ENCODE data around the gene IFIT2. TPM values are rescaled to one million over a fixed set of nuclear protein-coding genes. Genes with fewer than 3 reads are reported as not detected.
"Not testable (repeated sequence)": the region's sequence is repeated elsewhere in the genome, so short reads cannot be mapped to it uniquely, and the experiment has no call there.

Gene IFIT2
- total RNA-seq, 6 donors from 2014 or later = 7.8 to 49.0 (median 12.0) TPM

DNA sequence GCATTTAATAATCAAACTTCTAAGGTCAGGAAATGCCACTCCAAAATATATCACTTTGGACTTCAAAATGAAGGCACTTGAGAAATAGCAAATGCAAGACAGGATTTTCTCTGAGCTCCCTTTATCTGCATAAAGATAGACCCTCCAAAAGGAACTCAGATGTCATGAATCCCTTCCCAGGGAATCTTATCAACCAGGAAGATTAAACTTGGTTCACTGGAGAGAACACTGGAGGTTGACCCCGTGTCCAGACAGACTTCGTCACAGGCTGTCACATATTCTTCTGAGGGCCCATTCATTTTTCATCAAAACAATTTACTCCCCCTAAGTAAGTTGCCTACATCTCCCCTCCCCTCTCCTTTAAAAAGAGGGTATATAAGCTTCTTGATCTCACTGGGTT is 47.1 kb downstream of the IFIT2 start:
- Histone ChIP-seq H3K9me3 (no peaks in the 10 kb centered on the region), H3K4me3 (no peak overlapping the region), H3K27me3 (no peaks in the 10 kb centered on the region), H3K4me1 (peaks cover 38 to 59% (median 51%) of the 10 kb centered on the region in 4 donors), H3K36me3 (no peaks in the 10 kb centered on the region), H3K27ac (peak overlapping the region in 1 of 4 donors; percentile 68)
- DNase-seq (no peak), ATAC-seq (ENCODE audit: low FRiP score in 2 of 2) (no peak)
- 75 to 82% methylated on average over 2 of the region's 2 CpGs for WGBS, 2 donors
- TF ChIP-seq POLR2A (IDR thresholded peaks at IDR 0.05) (no peak), POLR2AphosphoS5 (IDR thresholded peaks at IDR 0.05) (no peak), EP300 (IDR thresholded peaks at IDR 0.05) (no peak)
- TF ChIP-seq, protein P1, sequence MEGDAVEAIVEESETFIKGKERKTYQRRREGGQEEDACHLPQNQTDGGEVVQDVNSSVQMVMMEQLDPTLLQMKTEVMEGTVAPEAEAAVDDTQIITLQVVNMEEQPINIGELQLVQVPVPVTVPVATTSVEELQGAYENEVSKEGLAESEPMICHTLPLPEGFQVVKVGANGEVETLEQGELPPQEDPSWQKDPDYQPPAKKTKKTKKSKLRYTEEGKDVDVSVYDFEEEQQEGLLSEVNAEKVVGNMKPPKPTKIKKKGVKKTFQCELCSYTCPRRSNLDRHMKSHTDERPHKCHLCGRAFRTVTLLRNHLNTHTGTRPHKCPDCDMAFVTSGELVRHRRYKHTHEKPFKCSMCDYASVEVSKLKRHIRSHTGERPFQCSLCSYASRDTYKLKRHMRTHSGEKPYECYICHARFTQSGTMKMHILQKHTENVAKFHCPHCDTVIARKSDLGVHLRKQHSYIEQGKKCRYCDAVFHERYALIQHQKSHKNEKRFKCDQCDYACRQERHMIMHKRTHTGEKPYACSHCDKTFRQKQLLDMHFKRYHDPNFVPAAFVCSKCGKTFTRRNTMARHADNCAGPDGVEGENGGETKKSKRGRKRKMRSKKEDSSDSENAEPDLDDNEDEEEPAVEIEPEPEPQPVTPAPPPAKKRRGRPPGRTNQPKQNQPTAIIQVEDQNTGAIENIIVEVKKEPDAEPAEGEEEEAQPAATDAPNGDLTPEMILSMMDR (IDR thresholded peaks at IDR 0.05) = no peak

DNA sequence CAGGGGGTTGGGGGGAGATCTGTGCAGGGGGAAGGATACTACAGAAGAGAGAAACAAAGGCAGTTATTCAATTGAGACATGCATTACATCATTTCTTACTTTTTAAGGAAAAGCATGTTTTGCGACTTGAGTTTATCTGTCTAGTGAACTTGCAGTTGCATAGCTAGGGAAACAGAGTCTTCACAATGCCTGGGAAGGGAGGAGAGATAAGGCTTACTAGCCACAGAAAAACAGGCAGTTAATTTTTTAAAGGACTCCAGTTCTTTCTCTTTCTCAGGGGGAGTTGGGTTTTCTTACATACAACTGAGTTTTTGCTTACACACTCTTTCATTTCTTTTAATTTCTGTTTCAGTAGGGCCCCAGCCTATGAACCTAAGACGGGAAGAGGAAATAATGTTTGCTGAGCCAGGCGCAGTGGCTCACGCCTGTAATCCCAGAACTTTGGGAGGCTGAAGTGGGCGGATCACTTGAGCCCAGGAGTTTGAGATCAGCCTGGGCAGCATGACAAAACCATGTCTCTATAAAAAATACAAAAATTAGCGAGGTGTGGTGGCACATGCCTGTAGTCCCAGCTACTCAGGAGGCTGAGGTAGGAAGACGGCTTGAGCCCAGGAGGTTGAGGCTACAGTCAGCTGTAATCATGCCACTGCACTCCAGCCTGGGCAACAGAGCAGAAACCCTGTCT is 48.9 kb downstream of the IFIT2 start:
- ATAC-seq (ENCODE audit: low FRiP score in 2 of 2) (peak; percentile 69 to 75), DNase-seq (peak in 1 of 2 donors; percentile 78)
- H3K36me3 ChIP-seq, H3K4me3 ChIP-seq, H3K27me3 ChIP-seq, H3K9me3 ChIP-seq: not testable (repeated sequence)
- Histone ChIP-seq H3K4me1 (peaks cover 38 to 57% (median 50%) of the 10 kb centered on the region in 4 donors), H3K27ac (peak overlapping the region; percentile 78 to 90 (median 82))
- TF ChIP-seq POLR2AphosphoS5 (IDR thresholded peaks at IDR 0.05) (peak in 1 of 2 donors; percentile 14), POLR2A (IDR thresholded peaks at IDR 0.05) (peak in 1 of 4 donors; percentile 44)
- WGBS, 2 donors = 13 to 18% methylated on average over 7 of the region's 7 CpGs

DNA sequence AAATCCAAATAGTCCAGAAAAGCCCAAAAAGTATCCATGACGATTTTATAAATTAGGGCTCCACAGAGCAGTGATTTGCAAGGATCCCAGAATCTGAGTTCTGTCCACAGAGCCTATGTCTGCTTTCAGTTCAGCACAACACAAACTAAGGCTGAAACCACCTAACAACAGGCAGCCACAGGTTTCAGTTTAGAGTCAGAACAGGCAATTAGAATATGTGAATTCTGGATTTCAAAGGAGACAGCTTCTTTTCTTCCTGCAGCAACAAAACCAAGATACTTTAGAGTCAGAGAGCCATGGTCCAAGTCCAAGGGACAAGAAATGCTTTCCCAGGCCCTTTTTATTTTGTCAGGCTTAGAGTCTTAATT is 49.5 kb downstream of the IFIT2 start:
- ATAC-seq (ENCODE audit: low FRiP score in 2 of 2) = peak in 1 of 2 donors; percentile 28
- no peak overlapping the region for H3K4me3 ChIP-seq
- TF ChIP-seq POLR2AphosphoS5 (IDR thresholded peaks at IDR 0.05) (no peak), POLR2A (IDR thresholded peaks at IDR 0.05) (no peak), EP300 (IDR thresholded peaks at IDR 0.05) (no peak)
- TF ChIP-seq, protein P1 (IDR thresholded peaks at IDR 0.05) = no peak
- H3K27ac ChIP-seq = peak overlapping the region; percentile 78 to 90 (median 82)
- no peaks in the 10 kb centered on the region for H3K9me3 ChIP-seq
- H3K4me1 ChIP-seq = peaks cover 38 to 50% (median 46%) of the 10 kb centered on the region in 4 donors
- no peak for DNase-seq
- no peaks in the 10 kb centered on the region for H3K27me3 ChIP-seq
- no peaks in the 10 kb centered on the region for H3K36me3 ChIP-seq
- 52 to 56% methylated on average over 1 of the region's 1 CpG for WGBS, 2 donors

DNA sequence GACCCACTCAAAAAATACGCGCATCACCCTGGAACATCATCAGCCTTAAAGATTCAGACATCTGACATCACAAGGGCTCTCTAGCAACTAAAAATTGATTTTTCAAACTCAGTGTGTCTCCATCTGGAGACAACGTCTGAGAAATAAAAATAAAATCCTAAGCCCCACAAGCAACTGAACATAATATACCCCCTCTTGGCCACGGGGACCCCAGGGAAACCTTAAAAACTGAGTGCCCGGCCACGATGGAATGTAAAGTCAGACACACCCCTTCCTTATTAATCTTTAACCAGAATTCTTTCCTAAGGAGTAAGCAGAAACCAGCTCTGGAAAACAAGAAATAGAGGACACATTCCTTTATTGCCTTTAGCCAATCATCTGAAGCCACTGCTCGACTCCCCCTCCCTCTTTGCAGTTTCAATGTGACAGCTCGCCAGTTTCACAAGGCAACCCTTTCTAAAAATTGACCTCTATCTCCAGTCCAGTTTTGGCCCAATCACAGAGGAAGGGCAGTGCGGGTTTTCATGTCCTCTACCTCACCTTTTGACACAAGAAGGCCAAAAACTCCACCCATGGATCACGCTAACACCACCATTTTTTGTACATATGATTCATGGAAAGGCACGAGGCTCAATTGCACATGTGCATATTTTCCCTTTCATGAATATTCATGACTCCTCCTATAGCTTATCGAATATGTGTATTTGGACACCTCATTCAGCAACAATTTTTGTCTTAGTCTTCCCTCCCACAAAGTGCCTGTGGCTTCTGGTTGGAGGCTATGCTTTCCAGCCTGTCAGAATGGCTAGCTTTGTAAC is 50.1 kb downstream of the IFIT2 start:
- TF ChIP-seq, protein P1 (IDR thresholded peaks at IDR 0.05) = no peak
- TF ChIP-seq POLR2A (IDR thresholded peaks at IDR 0.05) (peak in 1 of 4 donors; percentile 38), POLR2AphosphoS5 (IDR thresholded peaks at IDR 0.05) (peak; percentile 44 to 51), EP300 (IDR thresholded peaks at IDR 0.05) (peak in 1 of 4 donors; percentile 18)
- H3K36me3 ChIP-seq = no peaks in the 10 kb centered on the region
- peak overlapping the region; percentile 78 to 90 (median 82) for H3K27ac ChIP-seq
- peaks cover 33 to 45% (median 41%) of the 10 kb centered on the region in 4 donors for H3K4me1 ChIP-seq
- ATAC-seq (ENCODE audit: low FRiP score in 2 of 2) (peak; percentile 69 to 87), DNase-seq (peak in 1 of 2 donors; percentile 63)
- H3K4me3 ChIP-seq = no peak overlapping the region
- no peaks in the 10 kb centered on the region for H3K27me3 ChIP-seq
- H3K9me3 ChIP-seq = no peaks in the 10 kb centered on the region
- WGBS, 2 donors = 46 to 55% methylated on average over 12 of the region's 12 CpGs

DNA sequence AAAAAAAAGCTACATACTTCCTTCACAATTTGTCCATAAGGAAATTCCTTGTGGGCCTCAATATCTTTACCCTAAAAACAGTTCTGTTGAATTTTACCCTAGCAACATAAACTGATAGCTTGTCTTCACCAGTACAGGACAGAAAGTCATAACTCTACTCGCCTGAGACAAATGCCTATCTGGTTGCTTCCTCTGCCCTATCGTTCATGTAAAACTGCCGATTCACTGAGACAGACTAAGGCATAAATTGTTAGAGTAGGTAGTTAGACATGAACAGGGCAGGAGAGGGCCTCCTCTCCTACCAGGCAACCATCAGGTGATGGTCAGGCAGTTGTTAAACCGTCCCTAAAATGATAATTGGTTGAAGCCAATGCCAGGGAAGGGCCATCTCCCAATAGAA is 51.0 kb downstream of the IFIT2 start:
- Histone ChIP-seq H3K4me3 (no peak overlapping the region), H3K9me3 (no peaks in the 10 kb centered on the region), H3K27ac (peak overlapping the region in 2 of 4 donors; percentile 78), H3K4me1 (peaks cover 25 to 36% (median 34%) of the 10 kb centered on the region in 4 donors), H3K27me3 (no peaks in the 10 kb centered on the region), H3K36me3 (no peaks in the 10 kb centered on the region)
- DNase-seq (no peak), ATAC-seq (ENCODE audit: low FRiP score in 2 of 2) (no peak)
- WGBS, 2 donors = 88 to 93% methylated on average over 4 of the region's 4 CpGs
- TF ChIP-seq EP300 (IDR thresholded peaks at IDR 0.05) (no peak), POLR2A (IDR thresholded peaks at IDR 0.05) (no peak), POLR2AphosphoS5 (IDR thresholded peaks at IDR 0.05) (no peak)
- TF ChIP-seq, protein P1 (IDR thresholded peaks at IDR 0.05) = no peak
